NCI-H82 treated with DMSO at 0.1 percent for 48 hours (cell line): ENCODE data around the gene PPP1R9A.
A peak's percentile ranks its signal among the peaks of the same experiment; 100 is the strongest.

Source experiments
- DNase-seq: peaks from one replicate; lab custom pipeline; 2025; ENCODE audit not compliant: unreplicated experiment; lab: John Stamatoyannopoulos, UW

The PPP1R9A gene

DNA sequence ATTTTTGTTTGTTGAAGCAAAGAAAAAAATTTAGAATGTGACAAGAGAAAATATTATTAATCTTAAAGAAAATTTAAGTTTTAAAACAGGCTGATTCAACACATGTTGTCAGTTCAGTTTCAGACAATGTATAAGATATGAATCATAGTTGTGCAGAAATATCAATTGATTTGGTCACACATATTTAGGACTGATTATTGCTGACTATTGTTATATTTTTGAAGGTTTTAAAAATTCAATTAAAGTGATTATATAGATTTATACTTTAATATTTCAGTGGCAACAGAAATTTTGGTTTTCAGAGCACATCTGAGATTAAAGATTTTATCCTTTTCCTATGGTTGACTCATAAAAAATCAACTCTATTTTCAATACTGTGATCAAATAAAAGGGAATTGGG lies 284.4 kb downstream of the PPP1R9A start:
- DNase-seq, result no peak

DNA sequence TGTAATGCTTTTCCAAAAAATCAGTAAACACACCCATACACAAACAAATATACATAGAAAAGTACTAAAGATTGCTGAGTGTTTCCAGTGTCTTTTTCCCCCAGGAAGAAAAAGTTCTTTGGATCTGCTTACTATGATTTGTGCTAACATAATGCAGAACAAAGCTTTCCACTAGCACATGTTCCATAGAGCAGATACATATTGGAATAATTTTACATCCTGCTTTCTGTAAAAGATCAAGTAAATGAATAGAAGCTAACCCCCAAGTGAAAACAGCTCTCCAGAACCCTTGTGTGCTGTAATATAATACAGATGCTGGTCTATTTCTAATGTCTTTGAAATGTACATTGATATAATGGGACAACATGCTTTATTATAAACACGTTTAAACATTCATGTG lies 291.5 kb downstream of the PPP1R9A start:
- no peak for DNase-seq

DNA sequence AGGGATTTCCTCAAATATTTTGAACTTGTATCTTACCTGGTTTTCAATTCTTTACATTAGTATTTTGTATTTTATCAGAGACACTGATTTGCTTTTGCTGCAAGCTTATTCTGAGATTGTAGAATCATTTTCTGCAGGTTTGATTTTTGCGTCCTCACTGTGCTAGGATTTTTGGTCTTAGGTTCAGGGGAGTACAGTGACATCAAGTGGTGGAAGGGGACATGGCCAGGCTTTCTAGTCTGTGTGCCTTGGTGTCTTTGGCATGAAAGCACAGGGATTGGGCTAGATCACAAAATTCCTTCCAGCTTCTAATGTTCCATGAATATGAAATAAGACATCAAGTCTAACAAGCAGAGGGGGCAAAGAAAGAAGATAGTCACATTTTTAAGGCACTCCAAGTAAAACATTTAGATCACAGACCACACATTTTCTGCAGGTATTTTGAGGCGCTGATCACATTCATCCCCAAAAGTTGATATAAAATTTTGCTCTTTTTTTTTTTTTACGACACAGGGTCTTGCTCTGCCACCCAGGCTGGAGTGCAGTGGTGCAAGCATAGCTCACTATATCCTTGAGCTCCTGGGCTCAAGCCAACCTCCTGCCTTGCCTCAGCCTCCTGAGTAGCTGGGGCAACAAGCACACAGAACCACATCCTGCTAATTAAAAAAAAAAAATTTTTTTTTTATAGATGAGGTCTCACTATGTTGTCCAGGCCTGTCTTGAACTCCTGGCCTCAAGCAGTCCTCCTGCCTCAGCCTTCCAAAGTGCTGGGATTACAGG lies 292.6 kb downstream of the PPP1R9A start:
- DNase-seq, result peak; percentile 41

GRCh38 chr7:95200741-95201140 lies 293.3 kb downstream of the PPP1R9A start:
- no peak for DNase-seq

DNA sequence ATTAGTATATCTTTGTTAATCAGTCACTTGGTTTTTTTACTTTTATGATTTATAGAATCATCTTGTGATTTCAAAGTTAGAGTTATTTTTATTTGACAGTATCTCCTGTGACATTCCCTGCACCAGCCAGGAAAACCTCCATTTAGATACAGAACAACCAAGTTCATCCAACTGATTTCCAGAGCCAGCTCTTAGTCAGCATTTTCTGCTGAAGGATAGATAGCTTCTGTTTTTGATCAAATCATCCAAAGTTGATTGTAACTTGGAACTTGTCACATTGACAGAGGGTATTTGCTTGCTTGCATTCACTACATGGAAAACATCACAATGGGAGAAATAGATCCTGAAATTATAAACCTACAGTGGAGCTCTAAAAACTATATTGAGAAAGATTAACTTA lies 294.3 kb downstream of the PPP1R9A start:
- DNase-seq, result no peak

DNA sequence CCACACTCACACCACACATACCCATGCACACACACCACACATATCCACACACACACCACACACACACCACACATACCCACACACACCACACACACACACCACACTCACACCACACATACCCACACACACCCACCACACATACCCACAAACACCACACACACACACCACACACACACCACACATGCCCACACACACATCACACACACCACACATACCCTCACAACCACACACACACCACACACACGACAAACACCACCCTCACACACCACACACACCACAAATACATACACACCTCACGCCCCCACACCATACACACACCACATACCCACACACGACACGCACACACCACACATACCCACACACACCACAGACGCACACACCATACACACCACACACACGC lies 297.2 kb downstream of the PPP1R9A start:
- no peak for DNase-seq

DNA sequence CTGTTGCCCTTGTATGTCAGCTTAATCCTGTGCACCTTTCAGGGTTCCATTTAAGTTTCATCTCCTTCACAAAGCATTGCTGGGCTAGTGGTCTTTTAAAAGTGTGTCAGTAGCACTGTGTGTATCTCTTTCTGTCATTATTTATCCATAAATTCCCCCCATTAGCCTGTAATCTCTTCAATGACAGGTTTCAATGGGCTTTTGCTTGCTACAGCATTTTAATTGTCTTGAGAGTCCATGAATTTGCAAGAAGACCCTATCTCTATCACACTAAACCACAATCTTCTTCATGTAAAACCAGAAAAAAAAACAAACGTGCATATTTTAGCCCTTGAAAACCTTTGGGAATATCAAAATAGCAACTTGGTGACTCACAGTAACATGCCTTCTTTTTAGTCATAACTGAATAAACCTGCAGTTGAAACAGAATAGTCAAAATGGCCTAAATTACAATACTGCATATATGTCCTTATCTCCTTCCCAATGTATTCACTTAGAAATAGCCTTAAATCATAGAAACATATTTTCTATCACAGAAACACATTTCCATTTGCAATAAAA lies 298.4 kb downstream of the PPP1R9A start:
- no peak for DNase-seq

DNA sequence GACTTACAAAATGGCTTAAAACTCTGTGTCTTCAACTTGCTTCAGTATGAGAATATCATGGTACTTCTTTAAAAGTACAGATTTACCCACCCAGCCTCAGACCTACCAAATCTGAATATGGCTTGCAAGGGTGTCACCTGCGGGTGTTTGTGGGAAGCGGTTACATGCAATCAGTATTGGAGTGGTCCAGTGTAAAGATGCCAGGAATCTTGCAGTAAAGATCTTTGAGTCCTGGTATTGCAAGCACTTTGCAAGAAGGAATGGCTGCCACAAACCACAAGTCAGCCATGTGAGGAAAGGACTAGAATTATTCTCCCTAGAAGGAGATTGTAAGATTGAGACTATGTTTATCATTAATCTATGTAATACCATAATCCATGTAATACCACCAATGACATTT lies 301.9 kb downstream of the PPP1R9A start:
- DNase-seq, result no peak

DNA sequence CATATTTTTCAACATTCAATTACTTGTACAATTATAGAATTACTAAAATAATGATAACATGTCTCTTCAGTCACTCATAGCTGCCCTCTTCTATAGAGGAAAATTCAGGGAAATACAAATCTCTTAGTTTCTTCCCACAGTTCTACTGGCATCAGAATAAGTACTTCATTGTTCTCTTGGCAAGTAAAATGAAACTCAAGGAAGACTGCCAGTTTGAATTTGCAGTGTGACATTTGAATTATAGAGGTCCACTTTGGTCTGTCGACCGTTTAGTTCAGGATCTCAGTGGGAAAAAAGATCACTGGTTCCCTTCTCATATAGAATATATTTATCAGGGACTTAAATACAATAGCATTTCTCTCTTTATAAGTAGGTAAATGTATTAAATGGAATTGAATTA lies 302.4 kb downstream of the PPP1R9A start:
- DNase-seq, result no peak

DNA sequence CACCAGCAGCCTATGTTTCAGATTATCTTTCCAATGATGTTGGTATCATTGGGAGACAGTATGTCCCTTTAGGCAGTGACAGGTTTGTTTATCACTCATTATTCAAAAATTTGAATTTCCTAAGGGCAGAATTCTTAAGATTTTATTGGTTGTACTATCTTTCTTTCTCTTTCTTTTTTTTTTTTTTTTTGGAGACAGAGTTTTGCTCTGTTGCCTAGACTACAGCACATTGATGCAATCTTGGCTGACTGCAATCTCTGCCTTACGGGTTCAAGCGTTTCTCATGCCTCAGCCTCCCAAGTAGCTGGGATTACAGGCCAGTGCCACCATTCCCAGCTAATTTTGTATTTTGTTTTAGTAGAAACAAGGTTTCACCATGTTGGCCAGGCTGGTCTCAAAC lies 305.8 kb downstream of the PPP1R9A start:
- no peak for DNase-seq

DNA sequence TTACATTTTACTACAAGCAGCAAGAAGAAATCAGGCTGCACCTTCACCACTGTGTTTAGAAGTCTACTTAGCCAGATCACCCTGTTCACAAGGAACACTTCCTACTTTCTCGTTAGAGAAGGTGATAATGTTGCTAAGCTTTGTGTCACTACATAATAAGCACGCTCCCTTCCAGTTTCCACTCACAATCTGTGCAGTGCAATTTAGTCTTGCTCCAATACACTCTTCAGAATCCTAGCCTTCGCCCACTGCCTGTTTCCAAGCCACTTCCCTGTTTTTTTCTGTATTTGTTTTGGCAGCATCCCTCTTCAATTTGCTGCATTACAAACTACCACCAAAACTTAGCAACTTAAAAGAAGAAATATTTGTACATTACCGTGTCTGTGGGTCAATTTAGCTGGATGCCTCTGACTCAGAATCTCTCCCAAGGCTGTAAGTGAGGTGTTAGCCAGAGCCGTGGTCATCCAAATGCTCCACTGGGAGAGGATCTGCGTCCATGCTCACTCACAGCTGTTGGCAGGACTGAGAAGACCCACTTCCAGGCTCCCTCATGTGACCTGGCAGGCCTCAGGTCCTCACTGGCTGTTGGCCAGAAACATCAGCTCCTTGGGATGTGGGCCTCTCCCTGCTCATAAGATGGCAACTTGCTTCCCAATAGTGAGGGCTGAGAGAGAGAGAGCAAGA lies 306.6 kb downstream of the PPP1R9A start:
- no peak for DNase-seq

DNA sequence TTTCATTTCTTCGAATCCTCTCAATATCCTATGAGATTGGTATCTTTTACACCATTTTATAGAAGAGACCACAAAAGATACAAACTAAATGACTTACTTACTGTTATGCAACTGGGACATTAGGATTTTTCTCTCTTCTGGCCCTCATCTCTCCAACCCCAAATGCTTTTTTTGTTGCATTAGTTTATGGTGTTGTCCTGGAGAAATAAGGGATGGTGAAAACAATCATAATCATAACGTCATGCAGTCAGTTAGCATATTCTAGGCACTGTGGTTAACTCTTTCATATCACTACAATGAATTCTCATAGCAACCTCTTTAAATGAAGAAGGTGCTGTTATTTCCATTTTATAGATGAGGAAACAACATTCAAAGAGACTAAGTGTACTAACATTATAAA lies 312.3 kb downstream of the PPP1R9A start:
- no peak for DNase-seq

GRCh38 chr7:95220328-95220727 lies 312.9 kb downstream of the PPP1R9A start:
- DNase-seq, result no peak

GRCh38 chr7:95225301-95225700 lies 317.9 kb downstream of the PPP1R9A start:
- DNase-seq, result no peak

DNA sequence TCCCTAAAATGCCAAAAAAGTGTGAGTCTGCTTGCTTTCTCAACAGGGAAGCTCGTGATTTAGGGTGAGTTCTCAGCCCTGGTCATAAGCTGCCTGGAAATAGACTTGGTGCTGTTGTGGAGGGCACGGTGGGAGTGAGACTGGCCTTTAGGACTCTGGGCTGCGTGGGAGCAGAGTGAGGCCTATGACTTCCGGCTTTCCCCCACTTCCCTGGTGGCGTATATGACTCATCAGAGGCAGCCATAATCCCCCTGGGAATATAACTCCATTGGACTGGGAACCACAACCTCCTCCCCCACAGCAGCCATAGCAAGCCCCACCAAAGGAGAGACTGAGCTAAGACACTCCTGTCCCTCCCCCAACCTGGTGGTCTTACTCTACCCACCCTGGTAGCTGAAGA lies 321.9 kb downstream of the PPP1R9A start:
- no peak for DNase-seq

DNA sequence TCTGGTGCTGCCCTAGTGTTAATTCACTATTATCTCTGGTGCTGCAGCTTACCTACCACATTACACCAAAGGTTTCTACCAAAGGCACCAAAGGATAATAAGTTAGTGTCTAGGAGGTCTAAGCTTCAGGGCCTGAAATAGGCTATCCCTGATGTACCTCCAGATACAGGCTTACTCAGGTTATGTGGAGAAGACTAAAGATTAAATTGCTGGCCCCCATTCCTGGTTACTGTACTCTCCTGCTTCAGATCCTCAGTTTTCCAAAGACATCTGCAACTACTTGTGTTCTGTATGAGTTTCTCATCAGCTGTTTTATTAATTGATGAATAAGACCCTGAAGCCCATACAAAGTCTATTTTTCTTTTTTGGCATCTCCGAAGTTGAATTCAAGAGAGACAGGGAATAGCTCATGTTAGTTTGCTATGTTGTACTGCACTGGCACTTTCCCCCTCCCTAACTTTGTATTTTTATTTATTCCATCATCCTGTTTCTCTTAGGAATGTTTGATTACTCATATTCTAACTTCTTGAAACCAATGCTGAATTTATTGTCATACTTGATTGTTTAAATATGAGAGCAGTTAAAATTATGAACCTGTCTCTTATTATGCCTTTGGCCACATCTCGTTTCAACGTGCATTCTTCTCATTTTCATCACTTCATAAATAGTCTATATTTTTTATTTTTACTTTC lies 331.0 kb downstream of the PPP1R9A start:
- DNase-seq, result no peak

DNA sequence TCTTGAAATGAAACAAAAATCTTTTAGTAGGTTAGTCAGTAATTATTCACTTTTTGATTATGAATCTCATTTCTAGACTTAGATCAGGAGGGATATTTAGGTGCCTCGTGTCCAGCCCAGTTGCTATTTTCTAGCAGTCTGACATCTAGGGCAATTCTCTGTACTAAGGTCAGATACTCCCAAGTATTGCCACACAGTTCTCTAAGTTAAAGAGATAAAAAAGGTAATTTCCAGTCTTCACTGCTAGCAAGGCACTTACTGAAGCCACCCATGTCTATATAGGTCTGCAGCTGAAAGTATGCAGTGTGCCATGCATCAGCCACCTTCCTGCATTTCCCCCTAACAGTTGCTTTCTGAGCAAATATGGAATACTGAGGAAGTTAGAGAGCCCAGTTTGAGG lies 333.5 kb downstream of the PPP1R9A start:
- DNase-seq, result no peak

DNA sequence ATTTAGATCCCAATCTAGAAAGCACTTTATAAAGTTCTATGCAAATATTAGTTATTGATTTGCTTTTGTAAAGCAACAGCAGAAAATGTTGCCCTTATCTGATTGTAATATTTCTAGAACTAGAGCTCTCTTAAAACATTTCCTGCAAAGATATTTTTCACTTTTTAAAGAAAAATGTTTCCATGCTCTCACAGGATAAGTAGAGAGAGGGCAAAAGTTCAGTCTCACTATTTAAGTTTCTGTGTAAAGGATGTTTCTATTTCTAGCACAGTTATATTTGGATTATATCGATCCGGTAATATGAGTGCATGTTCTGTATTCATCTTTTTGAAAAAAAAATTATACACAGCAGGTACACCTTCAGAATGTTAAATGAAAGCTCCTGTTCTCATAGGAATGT lies 334.9 kb downstream of the PPP1R9A start:
- no peak for DNase-seq

GRCh38 chr7:95244616-95245015 lies 337.2 kb downstream of the PPP1R9A start:
- DNase-seq, result no peak

DNA sequence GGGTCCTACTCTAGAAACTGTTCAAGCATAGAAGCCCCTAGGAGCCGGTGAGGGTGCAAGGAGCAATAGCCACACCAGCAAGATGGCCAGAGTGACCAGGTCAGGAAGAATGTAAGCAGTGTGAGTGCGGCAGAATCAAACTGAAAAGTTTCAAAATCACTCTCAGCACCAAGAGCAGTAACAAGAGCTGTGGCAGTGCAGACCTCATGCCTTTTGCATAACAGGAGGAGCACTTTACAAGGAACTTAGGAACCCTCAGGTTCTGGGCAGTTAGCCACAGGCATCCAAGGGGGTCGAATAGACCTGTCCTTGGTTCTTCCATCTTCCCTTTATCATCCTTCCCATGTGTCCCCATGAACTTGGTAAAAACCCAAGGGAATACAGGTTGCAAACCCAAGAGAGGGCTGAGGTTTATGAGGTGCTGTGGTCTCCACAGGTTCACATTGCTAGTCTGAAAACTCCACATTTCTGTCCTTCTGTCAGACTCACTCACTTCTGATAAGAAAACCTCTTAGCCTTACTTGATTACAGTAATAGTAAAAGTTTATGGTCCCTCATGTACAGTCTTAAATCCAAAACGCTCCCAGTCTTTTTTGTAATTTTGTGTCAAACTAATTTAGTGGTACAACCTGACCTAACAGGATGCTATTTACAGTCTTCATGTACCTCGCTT lies 338.6 kb downstream of the PPP1R9A start:
- no peak for DNase-seq

GRCh38 chr7:95246831-95247370 lies 339.5 kb downstream of the PPP1R9A start:
- DNase-seq, result peak; percentile 74
